Amniotic epithelial cell (primary cell): ENCODE measurements around the gene LYRM2.
"Not testable (repeated sequence)": the region's sequence is repeated elsewhere in the genome, so short reads cannot be mapped to it uniquely, and the experiment has no call there.

Experiments
- DNase-seq: peaks from one replicate; pipeline ENCODE4 v3.0.0-alpha.2; 2010; ENCODE audit warnings: low read depth

Gene LYRM2

GRCh38 chr6:89644864-89645263 lies 6.3 kb upstream of the LYRM2 start:
- DNase-seq, result no peak

GRCh38 chr6:89643406-89643805 lies 4.9 kb upstream of the LYRM2 start:
- no peak for DNase-seq

- DNase-seq, result no peak
Measured at GRCh38 chr6:89642956-89643355, 4.4 kb upstream of the LYRM2 start.

GRCh38 chr6:89641581-89641980 lies 3.0 kb upstream of the LYRM2 start:
- not testable (repeated sequence) for DNase-seq

- DNase-seq, result peak; percentile 56
Measured at GRCh38 chr6:89640804-89641203, 2.3 kb upstream of the LYRM2 start.

GRCh38 chr6:89637960-89638319 lies 607 bp downstream of the LYRM2 start:
- DNase-seq, result no peak

- DNase-seq, result not testable (repeated sequence)
Measured at GRCh38 chr6:89636412-89636811, 2.1 kb downstream of the LYRM2 start.

- no peak for DNase-seq
Measured at GRCh38 chr6:89630488-89630887, 8.1 kb downstream of the LYRM2 start.

GRCh38 chr6:89623749-89624148 lies 14.8 kb downstream of the LYRM2 start:
- DNase-seq, result no peak

- DNase-seq, result no peak
Measured at GRCh38 chr6:89619567-89619966, 19.0 kb downstream of the LYRM2 start.

GRCh38 chr6:89618026-89618425 lies 20.5 kb downstream of the LYRM2 start:
- no peak for DNase-seq

GRCh38 chr6:89616531-89616930 lies 22.0 kb downstream of the LYRM2 start:
- no peak for DNase-seq

- no peak for DNase-seq
Measured at GRCh38 chr6:89615882-89616281, 22.7 kb downstream of the LYRM2 start.

GRCh38 chr6:89613790-89614189 lies 24.8 kb downstream of the LYRM2 start:
- DNase-seq, result no peak

GRCh38 chr6:89612121-89612520 lies 26.4 kb downstream of the LYRM2 start:
- DNase-seq, result no peak

- no peak for DNase-seq
Measured at GRCh38 chr6:89611666-89612065, 26.9 kb downstream of the LYRM2 start.

- DNase-seq, result peak; percentile 20
Measured at GRCh38 chr6:89610149-89610642, 28.4 kb downstream of the LYRM2 start.

GRCh38 chr6:89605861-89606260 lies 32.7 kb downstream of the LYRM2 start:
- DNase-seq, result no peak

- no peak for DNase-seq
Measured at GRCh38 chr6:89604653-89605052, 33.9 kb downstream of the LYRM2 start.

- DNase-seq, result no peak
Measured at GRCh38 chr6:89602166-89602565, 36.4 kb downstream of the LYRM2 start.

GRCh38 chr6:89599727-89600126 lies 38.8 kb downstream of the LYRM2 start:
- no peak for DNase-seq

GRCh38 chr6:89597988-89598387 lies 40.6 kb downstream of the LYRM2 start:
- peak; percentile 67 for DNase-seq

GRCh38 chr6:89597372-89597771 lies 41.2 kb downstream of the LYRM2 start:
- no peak for DNase-seq

- no peak for DNase-seq
Measured at GRCh38 chr6:89596484-89596883, 42.1 kb downstream of the LYRM2 start.

- DNase-seq, result no peak
Measured at GRCh38 chr6:89596056-89596455, 42.5 kb downstream of the LYRM2 start.
